HepG2 (cell line): ENCODE results near the gene TOE1. TPM values are rescaled to one million over a fixed set of nuclear protein-coding genes. Genes with fewer than 3 reads are reported as not detected.

Experiments used
- ADNP ChIP-seq: sonication (generic); formaldehyde crosslinking; IDR thresholded peaks from 2 replicates; pipeline ENCODE4 v1.4.0; 2020; ENCODE audit warnings: missing genetic modification reagents
- BRD4 ChIP-seq: sonication (generic); formaldehyde crosslinking; IDR thresholded peaks from 2 replicates; pipeline ENCODE4 v1.4.0; 2020; ENCODE audit warnings: missing genetic modification reagents
- ELF4 ChIP-seq: sonication (generic); formaldehyde crosslinking; IDR thresholded peaks from 2 replicates; pipeline ENCODE4 v1.5.0; 2020; ENCODE audit warnings: missing genetic modification reagents, mild to moderate bottlenecking, moderate library complexity, borderline replicate concordance
- FLYWCH1 ChIP-seq: sonication (generic); formaldehyde crosslinking; IDR thresholded peaks from 2 replicates; pipeline ENCODE4 v1.8.1; 2023; ENCODE audit warnings: mild to moderate bottlenecking, missing genetic modification reagents
- JUN ChIP-seq: sonication (generic); formaldehyde crosslinking; IDR thresholded peaks from 2 replicates; pipeline ENCODE4 v1.4.0; 2020; ENCODE audit warnings: mild to moderate bottlenecking, missing genetic modification reagents
- MTA3 ChIP-seq: sonication (generic); formaldehyde crosslinking; IDR thresholded peaks from 2 replicates; pipeline ENCODE4 v1.4.0; 2020; ENCODE audit warnings: missing genetic modification reagents
- SMAD9 ChIP-seq: sonication (generic); formaldehyde crosslinking; IDR thresholded peaks from 2 replicates; pipeline ENCODE4 v1.5.1; 2020; ENCODE audit warnings: mild to moderate bottlenecking, missing genetic modification reagents
- XRCC5 ChIP-seq: fragments of 200-400 bp; formaldehyde crosslinking; optimal IDR thresholded peaks from 2 replicates; pipeline ENCODE3; 2017; ENCODE audit warnings: mild to moderate bottlenecking, low read length
- ZNF17 ChIP-seq: sonication (generic); formaldehyde crosslinking; IDR thresholded peaks from 2 replicates; pipeline ENCODE4 v1.5.0; 2020; ENCODE audit warnings: mild to moderate bottlenecking, missing genetic modification reagents
- ZNF180 ChIP-seq: sonication (generic); formaldehyde crosslinking; IDR thresholded peaks from 2 replicates; pipeline ENCODE4 v1.4.0; 2020; ENCODE audit warnings: low read depth, missing genetic modification reagents, borderline replicate concordance
- ZNF224 ChIP-seq: sonication (generic); formaldehyde crosslinking; IDR thresholded peaks from 2 replicates; pipeline ENCODE4 v1.5.0; 2020; ENCODE audit warnings: mild to moderate bottlenecking, missing genetic modification reagents
- ZNF3 ChIP-seq: IDR thresholded peaks from 2 replicates; pipeline ENCODE4 v1.7.0; 2017; ENCODE audit warnings: inconsistent platforms
- ZNF335 ChIP-seq: sonication (generic); formaldehyde crosslinking; IDR thresholded peaks from 2 replicates; pipeline ENCODE4 v1.4.0; 2020; ENCODE audit warnings: missing genetic modification reagents
- ZNF33B ChIP-seq: sonication (generic); formaldehyde crosslinking; IDR thresholded peaks from 2 replicates; pipeline ENCODE4 v1.5.1; 2020; ENCODE audit warnings: mild to moderate bottlenecking, missing genetic modification reagents
- ZNF530 ChIP-seq: sonication (generic); formaldehyde crosslinking; IDR thresholded peaks from 2 replicates; pipeline ENCODE4 v1.5.0; 2020; ENCODE audit warnings: low read depth, mild to moderate bottlenecking, missing genetic modification reagents
- ZNF614 ChIP-seq: IDR thresholded peaks from 2 replicates; pipeline ENCODE4 v1.6.1; 2018; ENCODE audit warnings: missing biosample characterization, missing genetic modification reagents, inconsistent platforms, borderline replicate concordance
- ZNF670 ChIP-seq: sonication (generic); formaldehyde crosslinking; IDR thresholded peaks from 2 replicates; pipeline ENCODE4 v1.8.0; 2022; ENCODE audit warnings: mild to moderate bottlenecking, missing genetic modification reagents, borderline replicate concordance
- polyA plus RNA-seq, 8 experiments: library from polyadenylated mRNA; depleted of rRNA in 3 of 8; stranded (reverse) in 7 of 8; unstranded in 1 of 8; fragments of >200 nt; fragmentation: Illumina TruSeq in 4 of 8; extraction: Trizol in 4 of 8; gene quantifications; 2 replicates each; pipeline versions ENCODE4 v1.2.1 to v1.2.3, GENCODE V29; 2011 to 2016; ENCODE audit warnings: low read depth in 4 of 8, missing spikeins in 1 of 8, mixed read lengths in 1 of 8; ENCODE audit not compliant: insufficient read depth in 1 of 8
- total RNA-seq, 5 experiments: library from RNA; depleted of rRNA; stranded (reverse); fragments of >200 nt; fragmentation: Illumina TruSeq; extraction: Trizol; gene quantifications; 2 replicates each; pipeline ENCODE4 v1.2.3, GENCODE V29; 2016; ENCODE audit warnings: low read depth in 1 of 5
- TF ChIP-seq, protein P1 (sequence below): fragments of 450-650 bp; IDR thresholded peaks from 2 replicates; pipeline ENCODE4 v1.6.1; 2016
- TF ChIP-seq, protein P2 (sequence below): sonication (generic); formaldehyde crosslinking; IDR thresholded peaks from 2 replicates; pipeline ENCODE4 v1.4.0; 2020; ENCODE audit warnings: missing genetic modification reagents, borderline replicate concordance
- TF ChIP-seq, protein P3 (sequence below): sonication (generic); formaldehyde crosslinking; IDR thresholded peaks from 2 replicates; pipeline ENCODE4 v1.5.1; 2020; ENCODE audit warnings: mild to moderate bottlenecking, missing genetic modification reagents, borderline replicate concordance

Gene TOE1
- total and polyA plus RNA-seq, 2 of the 13 experiments (the other 11 are each of a cell fraction or from before 2014, with no cell fraction given): 14.1 to 19.0 TPM

DNA sequence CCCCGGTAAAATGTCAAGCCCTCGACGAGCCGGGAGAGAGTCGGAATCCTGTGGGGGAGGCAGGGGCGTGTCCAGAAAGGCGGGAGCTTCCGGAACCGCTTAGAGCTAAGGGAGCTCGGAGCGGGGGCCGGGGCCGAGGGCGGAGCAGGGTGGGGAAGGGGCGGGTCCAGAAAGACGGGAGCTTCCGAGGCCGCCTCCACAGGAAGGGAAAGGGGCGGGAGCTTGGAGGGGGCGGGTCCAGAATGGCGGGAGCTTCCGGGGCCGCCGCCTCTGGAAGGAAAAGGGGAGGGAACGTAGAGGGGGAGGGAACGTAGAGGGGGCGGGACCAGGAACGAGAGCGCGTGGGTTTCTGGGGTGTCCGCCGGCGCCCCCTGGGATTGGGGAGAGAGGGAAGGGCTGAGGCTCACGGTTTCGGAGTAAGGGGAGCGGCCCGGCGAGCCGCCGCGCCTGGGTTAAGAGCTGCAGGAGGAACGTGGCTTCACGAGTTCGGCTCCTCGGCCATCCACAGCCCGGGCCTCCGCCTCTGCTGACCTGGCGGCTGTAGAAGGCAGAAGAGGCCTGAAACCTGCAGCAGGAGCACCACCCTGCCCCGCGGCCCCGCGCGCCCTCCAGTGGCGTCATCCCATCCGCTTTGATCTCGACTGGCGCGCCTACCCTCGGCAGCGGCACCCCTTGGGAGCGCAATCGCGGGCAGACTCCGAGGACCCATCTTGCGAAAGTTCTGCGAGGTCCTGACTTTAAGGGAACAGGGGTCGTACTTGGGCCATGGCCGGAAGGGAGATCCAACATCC is 36.3 kb upstream of the TOE1 start (continued):
- TF ChIP-seq, protein P1, sequence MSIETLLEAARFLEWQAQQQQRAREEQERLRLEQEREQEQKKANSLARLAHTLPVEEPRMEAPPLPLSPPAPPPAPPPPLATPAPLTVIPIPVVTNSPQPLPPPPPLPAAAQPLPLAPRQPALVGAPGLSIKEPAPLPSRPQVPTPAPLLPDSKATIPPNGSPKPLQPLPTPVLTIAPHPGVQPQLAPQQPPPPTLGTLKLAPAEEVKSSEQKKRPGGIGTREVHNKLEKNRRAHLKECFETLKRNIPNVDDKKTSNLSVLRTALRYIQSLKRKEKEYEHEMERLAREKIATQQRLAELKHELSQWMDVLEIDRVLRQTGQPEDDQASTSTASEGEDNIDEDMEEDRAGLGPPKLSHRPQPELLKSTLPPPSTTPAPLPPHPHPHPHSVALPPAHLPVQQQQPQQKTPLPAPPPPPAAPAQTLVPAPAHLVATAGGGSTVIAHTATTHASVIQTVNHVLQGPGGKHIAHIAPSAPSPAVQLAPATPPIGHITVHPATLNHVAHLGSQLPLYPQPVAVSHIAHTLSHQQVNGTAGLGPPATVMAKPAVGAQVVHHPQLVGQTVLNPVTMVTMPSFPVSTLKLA: peak; percentile 52; the same call in 1 of the 2 replicates
- TF ChIP-seq, protein P2, sequence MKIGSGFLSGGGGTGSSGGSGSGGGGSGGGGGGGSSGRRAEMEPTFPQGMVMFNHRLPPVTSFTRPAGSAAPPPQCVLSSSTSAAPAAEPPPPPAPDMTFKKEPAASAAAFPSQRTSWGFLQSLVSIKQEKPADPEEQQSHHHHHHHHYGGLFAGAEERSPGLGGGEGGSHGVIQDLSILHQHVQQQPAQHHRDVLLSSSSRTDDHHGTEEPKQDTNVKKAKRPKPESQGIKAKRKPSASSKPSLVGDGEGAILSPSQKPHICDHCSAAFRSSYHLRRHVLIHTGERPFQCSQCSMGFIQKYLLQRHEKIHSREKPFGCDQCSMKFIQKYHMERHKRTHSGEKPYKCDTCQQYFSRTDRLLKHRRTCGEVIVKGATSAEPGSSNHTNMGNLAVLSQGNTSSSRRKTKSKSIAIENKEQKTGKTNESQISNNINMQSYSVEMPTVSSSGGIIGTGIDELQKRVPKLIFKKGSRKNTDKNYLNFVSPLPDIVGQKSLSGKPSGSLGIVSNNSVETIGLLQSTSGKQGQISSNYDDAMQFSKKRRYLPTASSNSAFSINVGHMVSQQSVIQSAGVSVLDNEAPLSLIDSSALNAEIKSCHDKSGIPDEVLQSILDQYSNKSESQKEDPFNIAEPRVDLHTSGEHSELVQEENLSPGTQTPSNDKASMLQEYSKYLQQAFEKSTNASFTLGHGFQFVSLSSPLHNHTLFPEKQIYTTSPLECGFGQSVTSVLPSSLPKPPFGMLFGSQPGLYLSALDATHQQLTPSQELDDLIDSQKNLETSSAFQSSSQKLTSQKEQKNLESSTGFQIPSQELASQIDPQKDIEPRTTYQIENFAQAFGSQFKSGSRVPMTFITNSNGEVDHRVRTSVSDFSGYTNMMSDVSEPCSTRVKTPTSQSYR (CRISPR knock-in tag): peak; percentile 28; the same call in 1 of the 2 replicates
- TF ChIP-seq BRD4 (CRISPR knock-in tag) (peak; percentile 90; the same call in 1 of the 2 replicates), ZNF33B (CRISPR knock-in tag) (peak; percentile 77; the same call in 1 of the 2 replicates), ZNF335 (CRISPR knock-in tag) (peak; percentile 92), ZNF670 (CRISPR knock-in tag) (0 out of 2 replicates have a peak, but pooled peaks have one; percentile 59), ZNF17 (no peak), SMAD9 (CRISPR knock-in tag) (peak; percentile 36; the same call in 1 of the 2 replicates), ZNF3 (CRISPR knock-in tag) (no peak), ZNF614 (CRISPR knock-in tag) (peak; percentile 68; the same call in 1 of the 2 replicates), ELF4 (CRISPR knock-in tag) (no peak), FLYWCH1 (CRISPR knock-in tag) (no peak), JUN (no peak), XRCC5 (no peak), MTA3 (CRISPR knock-in tag) (no peak), ZNF530 (no peak), ADNP (no peak), ZNF180 (CRISPR knock-in tag) (0 out of 2 replicates have a peak, but pooled peaks have one; percentile 18), ZNF224 (CRISPR knock-in tag) (no peak)
- TF ChIP-seq, protein P3, sequence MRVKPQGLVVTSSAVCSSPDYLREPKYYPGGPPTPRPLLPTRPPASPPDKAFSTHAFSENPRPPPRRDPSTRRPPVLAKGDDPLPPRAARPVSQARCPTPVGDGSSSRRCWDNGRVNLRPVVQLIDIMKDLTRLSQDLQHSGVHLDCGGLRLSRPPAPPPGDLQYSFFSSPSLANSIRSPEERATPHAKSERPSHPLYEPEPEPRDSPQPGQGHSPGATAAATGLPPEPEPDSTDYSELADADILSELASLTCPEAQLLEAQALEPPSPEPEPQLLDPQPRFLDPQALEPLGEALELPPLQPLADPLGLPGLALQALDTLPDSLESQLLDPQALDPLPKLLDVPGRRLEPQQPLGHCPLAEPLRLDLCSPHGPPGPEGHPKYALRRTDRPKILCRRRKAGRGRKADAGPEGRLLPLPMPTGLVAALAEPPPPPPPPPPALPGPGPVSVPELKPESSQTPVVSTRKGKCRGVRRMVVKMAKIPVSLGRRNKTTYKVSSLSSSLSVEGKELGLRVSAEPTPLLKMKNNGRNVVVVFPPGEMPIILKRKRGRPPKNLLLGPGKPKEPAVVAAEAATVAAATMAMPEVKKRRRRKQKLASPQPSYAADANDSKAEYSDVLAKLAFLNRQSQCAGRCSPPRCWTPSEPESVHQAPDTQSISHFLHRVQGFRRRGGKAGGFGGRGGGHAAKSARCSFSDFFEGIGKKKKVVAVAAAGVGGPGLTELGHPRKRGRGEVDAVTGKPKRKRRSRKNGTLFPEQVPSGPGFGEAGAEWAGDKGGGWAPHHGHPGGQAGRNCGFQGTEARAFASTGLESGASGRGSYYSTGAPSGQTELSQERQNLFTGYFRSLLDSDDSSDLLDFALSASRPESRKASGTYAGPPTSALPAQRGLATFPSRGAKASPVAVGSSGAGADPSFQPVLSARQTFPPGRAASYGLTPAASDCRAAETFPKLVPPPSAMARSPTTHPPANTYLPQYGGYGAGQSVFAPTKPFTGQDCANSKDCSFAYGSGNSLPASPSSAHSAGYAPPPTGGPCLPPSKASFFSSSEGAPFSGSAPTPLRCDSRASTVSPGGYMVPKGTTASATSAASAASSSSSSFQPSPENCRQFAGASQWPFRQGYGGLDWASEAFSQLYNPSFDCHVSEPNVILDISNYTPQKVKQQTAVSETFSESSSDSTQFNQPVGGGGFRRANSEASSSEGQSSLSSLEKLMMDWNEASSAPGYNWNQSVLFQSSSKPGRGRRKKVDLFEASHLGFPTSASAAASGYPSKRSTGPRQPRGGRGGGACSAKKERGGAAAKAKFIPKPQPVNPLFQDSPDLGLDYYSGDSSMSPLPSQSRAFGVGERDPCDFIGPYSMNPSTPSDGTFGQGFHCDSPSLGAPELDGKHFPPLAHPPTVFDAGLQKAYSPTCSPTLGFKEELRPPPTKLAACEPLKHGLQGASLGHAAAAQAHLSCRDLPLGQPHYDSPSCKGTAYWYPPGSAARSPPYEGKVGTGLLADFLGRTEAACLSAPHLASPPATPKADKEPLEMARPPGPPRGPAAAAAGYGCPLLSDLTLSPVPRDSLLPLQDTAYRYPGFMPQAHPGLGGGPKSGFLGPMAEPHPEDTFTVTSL (CRISPR knock-in tag): 0 out of 2 replicates have a peak, but pooled peaks have one; percentile 14
